Upper lobe of left lung (tissue), 4 donors: ENCODE data around the gene HNF4A.

ENCODE experiments used
- CTCF ChIP-seq, 6 experiments: fragments of 450-650 bp in 4 of 6; fragments of 200-600 bp in 2 of 6; sonication (generic) in 2 of 6; IDR thresholded peaks; one replicate each; pipeline ENCODE4 v1.5.1; 2016 to 2019; ENCODE audit warnings: antibody characterized with exemption in 6 of 6
- EP300 ChIP-seq, 4 donors: sonication (generic); formaldehyde crosslinking; IDR thresholded peaks; one replicate each; pipeline ENCODE4 v1.5.1; 2017; ENCODE audit warnings: antibody characterized with exemption in 4 of 4, control low read depth in 2 of 4
- POLR2A ChIP-seq, 4 donors: fragments of 450-650 bp; IDR thresholded peaks; one replicate each; pipeline ENCODE4 v1.5.1; 2016 to 2017; ENCODE audit warnings: antibody characterized with exemption in 4 of 4, mild to moderate bottlenecking in 2 of 4

- TF ChIP-seq CTCF (IDR thresholded peaks at IDR 0.05) (no peak), POLR2A (IDR thresholded peaks at IDR 0.05) (no peak), EP300 (IDR thresholded peaks at IDR 0.05) (no peak)
Measured at GRCh38 chr20:44432618-44433577, 77.4 kb downstream of the HNF4A start.
